ENCODE data around the gene PHF13. TPM values are rescaled to one million over a fixed set of nuclear protein-coding genes. Genes with fewer than 3 reads are reported as not detected.

The PHF13 gene
- total RNA-seq, 6 donors from 2014 or later: 8.4 to 23.0 (median 9.8) TPM

- Histone ChIP-seq H3K9me3 (no peaks in the 10 kb centered on the region), H3K36me3 (peaks cover 11 to 30% (median 21%) of the 10 kb centered on the region in 4 donors), H3K4me3 (peak overlapping the region; percentile 72 to 99 (median 78)), H3K27ac (peak overlapping the region; percentile 96 to 100 (median 98)), H3K4me1 (peaks cover 51 to 62% (median 54%) of the 10 kb centered on the region in 4 donors), H3K27me3 (no peaks in the 10 kb centered on the region)
- TF ChIP-seq CTCF (IDR thresholded peaks at IDR 0.05) (no peak), POLR2AphosphoS5 (IDR thresholded peaks at IDR 0.05) (peak; percentile 48 to 90), POLR2A (IDR thresholded peaks at IDR 0.05) (peak; percentile 45 to 78 (median 60)), EP300 (IDR thresholded peaks at IDR 0.05) (peak in 1 of 4 donors; percentile 34)
- DNase-seq (peak; percentile 87 to 94), ATAC-seq (ENCODE audit: low FRiP score in 2 of 2) (peak; percentile 57 to 68)
- 0% methylated on average over 9 to 28 of the region's 40 CpGs for WGBS, 2 donors
Observed at GRCh38 chr1:6601049-6601922, 12.2 kb upstream of the PHF13 start.

GRCh38 chr1:6601923-6602668 is 11.4 kb upstream of the PHF13 start:
- H3K4me1 ChIP-seq: peaks cover 44 to 54% (median 47%) of the 10 kb centered on the region in 4 donors
- no peaks in the 10 kb centered on the region for H3K27me3 ChIP-seq
- peak; percentile 1 to 56 for ATAC-seq (ENCODE audit: low FRiP score in 2 of 2)
- no peaks in the 10 kb centered on the region for H3K9me3 ChIP-seq
- peak; percentile 43 to 91 for DNase-seq
- TF ChIP-seq CTCF (IDR thresholded peaks at IDR 0.05) (peak in 1 of 6 experiments; percentile 2), POLR2AphosphoS5 (IDR thresholded peaks at IDR 0.05) (no peak), POLR2A (IDR thresholded peaks at IDR 0.05) (peak in 1 of 4 donors; percentile 11), EP300 (IDR thresholded peaks at IDR 0.05) (no peak)
- 1% methylated on average over 61 of the region's 103 CpGs; no CpG with 5 or more reads in 1 of the 2 donors for WGBS, 2 donors
- peaks cover 7 to 22% (median 15%) of the 10 kb centered on the region in 4 donors for H3K36me3 ChIP-seq
- H3K4me3 ChIP-seq: peak overlapping the region; percentile 72 to 99 (median 78)
- peak overlapping the region; percentile 96 to 100 (median 98) for H3K27ac ChIP-seq

GRCh38 chr1:6602669-6603237 is 10.8 kb upstream of the PHF13 start, which contains the start of gene KLHL21:
Gene KLHL21 (minus strand): TSS chr1:6602869. CDS start chr1:6602817, 52 bp downstream.
- H3K27ac ChIP-seq: peak within 1 kb of the TSS; percentile 96 to 100 (median 98)

More at GRCh38 chr1:6602669-6603237, 10.8 kb upstream of the PHF13 start, which contains the start of gene KLHL21:
- H3K36me3 ChIP-seq: peaks cover 3 to 15% (median 9%) of the 10 kb centered on the region in 4 donors
- 1% methylated on average over 16 of the region's 84 CpGs; no CpG with 5 or more reads in 1 of the 2 donors for WGBS, 2 donors
- peak; percentile 88 to 91 for ATAC-seq (ENCODE audit: low FRiP score in 2 of 2)
- peak within 1 kb of the TSS; percentile 72 to 99 (median 78) for H3K4me3 ChIP-seq
- H3K9me3 ChIP-seq: no peaks in the 10 kb centered on the region
- DNase-seq: peak; percentile 94 to 98
- peaks cover 38 to 47% (median 40%) of the 10 kb centered on the region in 4 donors for H3K4me1 ChIP-seq
- H3K27me3 ChIP-seq: no peaks in the 10 kb centered on the region
- TF ChIP-seq POLR2AphosphoS5 (IDR thresholded peaks at IDR 0.05) (peak; percentile 81 to 94), EP300 (IDR thresholded peaks at IDR 0.05) (no peak), POLR2A (IDR thresholded peaks at IDR 0.05) (peak in 3 of 4 donors; percentile 71 to 96 (median 87)), CTCF (IDR thresholded peaks at IDR 0.05) (peak in 1 of 6 experiments; percentile 36)
